ENCODE results near the gene SLC27A5.
"Not testable (repeated sequence)": the region's sequence is repeated elsewhere in the genome, so short reads cannot be mapped to it uniquely, and the experiment has no call there.

SLC27A5 gene

GRCh38 chr19:58551577-58552471 lies 40.0 kb upstream of the SLC27A5 start:
- intact Hi-C loops (cut with DNase I), result no loop called here
- DNase-seq, result peak in 2 of 10 donors; percentile 49 to 61

GRCh38 chr19:58551123-58551497 lies 39.3 kb upstream of the SLC27A5 start:
- DNase-seq, result no peak
- intact Hi-C loops (cut with DNase I), result no loop called here

GRCh38 chr19:58550362-58551122 lies 38.8 kb upstream of the SLC27A5 start:
- peak in 2 of 10 donors; percentile 50 to 73 for DNase-seq
- intact Hi-C loops (cut with DNase I), result no loop called here

- peak in 2 of 10 donors; percentile 39 to 62 for DNase-seq
- intact Hi-C loops (cut with DNase I), result no loop called here
These were observed 38.0 kb upstream of the SLC27A5 start for GRCh38 chr19:58549664-58550361.

GRCh38 chr19:58548859-58549663 lies 37.3 kb upstream of the SLC27A5 start:
- intact Hi-C loops (cut with DNase I), result no loop called here

GRCh38 chr19:58547323-58548312 lies 35.8 kb upstream of the SLC27A5 start:
- intact Hi-C loops (cut with DNase I), result no loop called here
- peak in 2 of 10 donors; percentile 20 to 50 for DNase-seq

More at GRCh38 chr19:58548859-58549663, 37.3 kb upstream of the SLC27A5 start:
- peak in 2 of 10 donors; percentile 28 to 79 for DNase-seq

GRCh38 chr19:58546019-58546530 lies 34.3 kb upstream of the SLC27A5 start:
- no peak for DNase-seq
- intact Hi-C loops (cut with DNase I), result no loop called here

GRCh38 chr19:58545286-58546018 lies 33.7 kb upstream of the SLC27A5 start:
- intact Hi-C loops (cut with DNase I), result no loop called here
- peak in 1 of 10 donors; percentile 54 for DNase-seq

- peak in 4 of 10 donors; percentile 41 to 74 (median 53) for DNase-seq
These were observed 32.9 kb upstream of the SLC27A5 start for GRCh38 chr19:58544591-58545285.

GRCh38 chr19:58543826-58544590 lies 32.2 kb upstream of the SLC27A5 start, which contains the start of gene TRIM28:
Gene TRIM28 (plus strand): TSS chr19:58544064. CDS start chr19:58544758, 694 bp downstream.
- intact Hi-C loops (cut with DNase I), result loop anchor here (1.0 kb wide), 1 partner anchor 11 kb away; the partner anchor contains the start of gene CHMP2A
- peak; percentile 95 to 99 (median 97) for DNase-seq

More at GRCh38 chr19:58544591-58545285, 32.9 kb upstream of the SLC27A5 start:
- intact Hi-C loops (cut with DNase I), result loop anchor here (1.0 kb wide), 1 partner anchor 11 kb away; the partner anchor contains the start of gene CHMP2A

- intact Hi-C loops (cut with DNase I), result not testable (repeated sequence)
- DNase-seq, result peak in 1 of 10 donors; percentile 23
These were observed 31.0 kb upstream of the SLC27A5 start for GRCh38 chr19:58542641-58543372.

- DNase-seq; intact Hi-C loops (cut with DNase I): not testable (repeated sequence)
These were observed 27.4 kb upstream of the SLC27A5 start for GRCh38 chr19:58539169-58539559.

- intact Hi-C loops (cut with DNase I), result no loop called here
- peak in 1 of 10 donors; percentile 39 for DNase-seq
These were observed 26.7 kb upstream of the SLC27A5 start for GRCh38 chr19:58538257-58539168.

Data from posterior cingulate gyrus (tissue), 11 donors.